ENCODE results near the gene EXOC7. TPM values are rescaled to one million over a fixed set of nuclear protein-coding genes. Genes with fewer than 3 reads are reported as not detected.

EXOC7 gene
- total RNA-seq, 2 experiments from 2014 or later = 122 to 173 TPM

GRCh38 chr17:76050538-76051467 is 52.8 kb downstream of the EXOC7 start:
- no peak for DNase-seq (ENCODE audit: low spot score)
- TF ChIP-seq EZH2phosphoT487 (IDR thresholded peaks at IDR 0.05; ENCODE audit: borderline replicate concordance, low read depth, low read length) = no peak
- TF ChIP-seq CTCF (conservative IDR thresholded peaks at IDR 0.05; ENCODE audit: low read length) = no peak
- H3K4me3 ChIP-seq (ENCODE audit: low read depth, low read length, poor library complexity, severe bottlenecking) = no peak overlapping the region
- peaks cover 92% of the 10 kb centered on the region for H3K36me3 ChIP-seq (ENCODE audit: insufficient read depth, low read length)
- no peaks in the 10 kb centered on the region for H4K20me1 ChIP-seq (ENCODE audit: insufficient read depth, low read length)
- CTCF ChIA-PET (ENCODE audit: unreplicated experiment) = interaction anchor here (0.8 kb wide), 1 partner anchor 36 kb away, joined by 3 read pairs; no protein-coding TSS in a partner anchor
- intact Hi-C loops (cut with micrococcal nuclease; ENCODE audit: unreplicated experiment) = no loop called here
- no peaks in the 10 kb centered on the region for H3K9me2 ChIP-seq (ENCODE audit: insufficient read depth, low read length)
- TSS peak; percentile 13 for BruUV-seq (replicated peaks)
- peaks cover 36% of the 10 kb centered on the region for H3K4me1 ChIP-seq (ENCODE audit: insufficient read depth, low read length, poor library complexity, severe bottlenecking)
- H3K9me3 ChIP-seq (ENCODE audit: low read length) = no peaks in the 10 kb centered on the region
- no peak overlapping the region for H2AFZ ChIP-seq (ENCODE audit: low read length)
- no peak overlapping the region for H3K4me2 ChIP-seq (ENCODE audit: low read length)
- H3K79me2 ChIP-seq (ENCODE audit: insufficient read depth, low read depth, low read length) = peaks cover 3% of the 10 kb centered on the region; the same call in 1 of the 2 replicates
- no peak overlapping the region for H3K27ac ChIP-seq (ENCODE audit: low read depth, low read length, poor library complexity, severe bottlenecking)
- POLR2A ChIA-PET = interaction anchor here (1.0 to 2.7 kb wide), 2 partner anchors 14 to 31 kb away, joined by 3 to 10 read pairs; no protein-coding TSS in a partner anchor

GRCh38 chr17:76049836-76050537 is 53.6 kb downstream of the EXOC7 start:
- Histone ChIP-seq H2AFZ (ENCODE audit: low read length) (no peak overlapping the region), H3K9me3 (ENCODE audit: low read length) (no peaks in the 10 kb centered on the region), H3K4me2 (ENCODE audit: low read length) (no peak overlapping the region), H4K20me1 (ENCODE audit: insufficient read depth, low read length) (no peaks in the 10 kb centered on the region), H3K9me2 (ENCODE audit: insufficient read depth, low read length) (no peaks in the 10 kb centered on the region), H3K4me1 (ENCODE audit: insufficient read depth, low read length, poor library complexity, severe bottlenecking) (peaks cover 36% of the 10 kb centered on the region), H3K4me3 (ENCODE audit: low read depth, low read length, poor library complexity, severe bottlenecking) (no peak overlapping the region), H3K36me3 (ENCODE audit: insufficient read depth, low read length) (peaks cover 94% of the 10 kb centered on the region), H3K27ac (ENCODE audit: low read depth, low read length, poor library complexity, severe bottlenecking) (peak overlapping the region; percentile 73), H3K79me2 (ENCODE audit: insufficient read depth, low read depth, low read length) (peaks cover 3% of the 10 kb centered on the region; the same call in 1 of the 2 replicates)
- intact Hi-C loops (cut with micrococcal nuclease; ENCODE audit: unreplicated experiment) = loop anchor here (2.0 kb wide), 1 partner anchor 35 kb away; no protein-coding TSS in a partner anchor
- no peak for TF ChIP-seq EZH2phosphoT487 (IDR thresholded peaks at IDR 0.05; ENCODE audit: borderline replicate concordance, low read depth, low read length)
- no peak for TF ChIP-seq CTCF (conservative IDR thresholded peaks at IDR 0.05; ENCODE audit: low read length)
- BruUV-seq (replicated peaks) = no TSS peak
- ChIA-PET POLR2A (interaction anchor here (0.9 to 2.7 kb wide), 3 partner anchors 15 to 54 kb away, joined by 3 to 10 read pairs (median 6); partner anchors contain the start of gene SRP68), CTCF (ENCODE audit: unreplicated experiment) (interaction anchor here (0.8 kb wide), 1 partner anchor 35 kb away, joined by 3 read pairs; no protein-coding TSS in a partner anchor)
- no peak for DNase-seq (ENCODE audit: low spot score)

All from OCI-LY7 (cell line).